GM19468 (cell line): ENCODE results near the gene LSM10.

Source experiments
- ATAC-seq: cut with Tn5 transposase; IDR thresholded peaks from one replicate; pipeline ENCODE4 v1.9.1; 2021; ENCODE audit warnings: mild to moderate bottlenecking, moderate library complexity, moderate number of reproducible peaks; ENCODE audit not compliant: unreplicated experiment; ENCODE audit errors: extremely low read depth

The LSM10 gene

GRCh38 chr1:36354486-36354885, 43.2 kb downstream of the LSM10 start:
- no peak for ATAC-seq

- no peak for ATAC-seq
Observed at GRCh38 chr1:36352910-36353878, 44.5 kb downstream of the LSM10 start.

- no peak for ATAC-seq
Observed at GRCh38 chr1:36352125-36352909, 45.4 kb downstream of the LSM10 start.

GRCh38 chr1:36351227-36351977, 46.3 kb downstream of the LSM10 start:
- ATAC-seq = no peak

- no peak for ATAC-seq
Observed at GRCh38 chr1:36350659-36351226, 47.0 kb downstream of the LSM10 start.

- no peak for ATAC-seq
Observed at GRCh38 chr1:36349839-36350238, 47.9 kb downstream of the LSM10 start.

GRCh38 chr1:36349241-36349671, 48.5 kb downstream of the LSM10 start:
- ATAC-seq = no peak

GRCh38 chr1:36346741-36347370, 50.9 kb downstream of the LSM10 start:
- ATAC-seq = no peak

- ATAC-seq = no peak
Observed at GRCh38 chr1:36345353-36345752, 52.4 kb downstream of the LSM10 start.

- no peak for ATAC-seq
Observed at GRCh38 chr1:36344395-36344680, 53.4 kb downstream of the LSM10 start.

GRCh38 chr1:36343651-36344394, 53.9 kb downstream of the LSM10 start:
- no peak for ATAC-seq
